Testis (tissue), 3 donors: ENCODE measurements around the gene RASAL2. TPM values are rescaled to one million over a fixed set of nuclear protein-coding genes. Genes with fewer than 3 reads are reported as not detected.

ENCODE experiments used
- DNase-seq: peaks from one replicate; pipeline ENCODE4 v3.0.0-alpha.2; 2019
- H3K27ac ChIP-seq, 2 donors: fragments of 200-600 bp; sonication (generic); one replicate each; pipeline ENCODE4 v1.5.1; 2019
- H3K27me3 ChIP-seq: fragments of 200-600 bp; sonication (generic); one replicate; pipeline ENCODE4 v1.5.1; 2019
- H3K36me3 ChIP-seq: fragments of 200-600 bp; sonication (generic); one replicate; pipeline ENCODE4 v1.5.1; 2017; ENCODE audit warnings: low read depth; ENCODE audit errors: missing control alignments
- H3K4me1 ChIP-seq: fragments of 200-600 bp; sonication (generic); one replicate; pipeline ENCODE4 v1.5.1; 2019
- H3K4me3 ChIP-seq, 2 donors: fragments of 200-600 bp; sonication (generic); one replicate each; pipeline ENCODE4 v1.5.1; 2017 to 2019
- H3K9me3 ChIP-seq: fragments of 200-600 bp; sonication (generic); one replicate; pipeline ENCODE4 v1.5.1; 2017
- CTCF ChIP-seq, 3 experiments: fragments of 450-650 bp in 2 of 3; fragments of 200-600 bp in 1 of 3; sonication (generic) in 1 of 3; IDR thresholded peaks; one replicate each; pipeline ENCODE4 v1.5.1; 2016 to 2019; ENCODE audit warnings: antibody characterized with exemption in 3 of 3, mild to moderate bottlenecking in 2 of 3, moderate library complexity in 1 of 3
- POLR2A ChIP-seq: fragments of 450-650 bp; IDR thresholded peaks from one replicate; pipeline ENCODE4 v1.6.1; 2017; ENCODE audit warnings: antibody characterized with exemption, mild to moderate bottlenecking, moderate library complexity
- WGBS, 2 donors: methylation state at CpG; one replicate each; pipeline ENCODE4 v1.1.5; 2018; 5-methylcytosine and 5-hydroxymethylcytosine counted together
- intact Hi-C: fragments of 100-400 bp; cut with DNase I; formaldehyde crosslinking; loops from one replicate; pipeline ENCODE4 v1.15.1; 2023; ENCODE audit warnings: low total_unique reads
- polyA plus RNA-seq: library from polyadenylated mRNA; stranded (reverse); fragments of 350-450 nt; fragmentation: Illumina TruSeq; extraction: RNeasy Lipid Tissue Mini Kit (QIAGEN cat#74804); gene quantifications from one replicate; pipeline ENCODE4 v1.2.3, GENCODE V29; 2014; ENCODE audit warnings: low read depth, low replicate concordance; ENCODE audit not compliant: insufficient read depth
- total RNA-seq, 2 donors: library from RNA; depleted of rRNA; stranded (reverse); fragments of >200 nt; gene quantifications; one replicate each; pipeline ENCODE4 v1.2.3, GENCODE V29; 2016

Gene RASAL2
- total and polyA plus RNA-seq, 3 donors from 2014 or later, result 25.9 to 41.7 (median 39.6) TPM

GRCh38 chr1:178230881-178231409, 137.0 kb downstream of the RASAL2 start:
- Histone ChIP-seq H3K9me3 (no peaks in the 10 kb centered on the region), H3K27ac (no peak overlapping the region), H3K4me3 (no peak overlapping the region), H3K27me3 (no peaks in the 10 kb centered on the region), H3K36me3 (no peaks in the 10 kb centered on the region), H3K4me1 (no peaks in the 10 kb centered on the region)
- intact Hi-C loops, result no loop called here
- 95 to 97% methylated on average over 5 of the region's 5 CpGs for WGBS, 2 donors
- TF ChIP-seq POLR2A (no peak), CTCF (IDR thresholded peaks at IDR 0.05) (no peak)
- DNase-seq, result no peak

- TF ChIP-seq CTCF (IDR thresholded peaks at IDR 0.05) (no peak), POLR2A (no peak)
These were observed 138.2 kb downstream of the RASAL2 start for GRCh38 chr1:178232108-178232507.

GRCh38 chr1:178232949-178233348, 139.0 kb downstream of the RASAL2 start:
- Histone ChIP-seq H3K36me3 (no peaks in the 10 kb centered on the region), H3K27me3 (no peaks in the 10 kb centered on the region), H3K4me3 (no peak overlapping the region), H3K9me3 (no peaks in the 10 kb centered on the region), H3K4me1 (no peaks in the 10 kb centered on the region), H3K27ac (no peak overlapping the region)
- intact Hi-C loops, result no loop called here
- no peak for TF ChIP-seq POLR2A
- TF ChIP-seq CTCF (IDR thresholded peaks at IDR 0.05), result no peak
- no peak for DNase-seq
- WGBS, 2 donors, result 94 to 98% methylated on average over 3 of the region's 3 CpGs

More at GRCh38 chr1:178232108-178232507, 138.2 kb downstream of the RASAL2 start:
- intact Hi-C loops, result no loop called here
- Histone ChIP-seq H3K27me3 (no peaks in the 10 kb centered on the region), H3K4me3 (no peak overlapping the region), H3K27ac (no peak overlapping the region), H3K4me1 (no peaks in the 10 kb centered on the region), H3K9me3 (no peaks in the 10 kb centered on the region), H3K36me3 (no peaks in the 10 kb centered on the region)
- DNase-seq, result no peak

DNA sequence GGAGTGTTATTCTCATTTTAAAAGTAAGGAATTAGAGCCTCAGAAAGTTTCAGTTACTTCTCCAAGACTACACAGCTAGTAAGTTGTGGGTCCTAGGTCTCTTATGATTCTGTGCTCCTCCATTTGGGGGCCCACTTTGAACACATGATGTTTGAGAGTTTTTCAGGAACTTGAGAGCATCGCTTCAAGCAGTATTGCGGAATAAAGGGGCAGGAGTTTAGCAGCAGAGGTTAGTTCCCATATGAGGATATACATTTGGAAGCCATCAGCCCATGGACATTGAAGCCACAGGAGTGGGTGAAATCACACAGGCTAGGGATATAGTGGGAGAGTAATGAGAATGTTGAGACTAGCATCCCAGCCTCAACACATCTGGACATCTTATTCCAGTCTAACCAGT, 143.2 kb downstream of the RASAL2 start:
- Histone ChIP-seq H3K4me3 (no peak overlapping the region), H3K27me3 (no peaks in the 10 kb centered on the region), H3K4me1 (no peaks in the 10 kb centered on the region), H3K27ac (no peak overlapping the region), H3K36me3 (no peaks in the 10 kb centered on the region), H3K9me3 (no peaks in the 10 kb centered on the region)
- no peak for TF ChIP-seq POLR2A
- no peak for TF ChIP-seq CTCF (IDR thresholded peaks at IDR 0.05)
- WGBS, 2 donors, result 90 to 98% methylated on average over 2 of the region's 2 CpGs
- intact Hi-C loops, result no loop called here
- DNase-seq, result no peak

- no peak overlapping the region for H3K4me3 ChIP-seq
- DNase-seq, result no peak
- H3K4me1 ChIP-seq, result no peaks in the 10 kb centered on the region
- H3K27ac ChIP-seq, result no peak overlapping the region
- intact Hi-C loops, result no loop called here
- no peaks in the 10 kb centered on the region for H3K27me3 ChIP-seq
- H3K9me3 ChIP-seq, result no peaks in the 10 kb centered on the region
- H3K36me3 ChIP-seq, result no peaks in the 10 kb centered on the region
- no peak for TF ChIP-seq CTCF (IDR thresholded peaks at IDR 0.05)
- TF ChIP-seq POLR2A, result no peak
- 68 to 76% methylated on average over 1 of the region's 1 CpG for WGBS, 2 donors
These were observed 145.0 kb downstream of the RASAL2 start for GRCh38 chr1:178238722-178239510.
